ENCODE results near the gene FNDC10. TPM values are rescaled to one million over a fixed set of nuclear protein-coding genes. Genes with fewer than 3 reads are reported as not detected.

Gene FNDC10
- total RNA-seq, 1 donor from 2014 or later = 0.60 TPM

GRCh38 chr1:1626207-1627141 is 26.5 kb upstream of the FNDC10 start:
- H3K27ac Mint-ChIP-seq = no peak overlapping the region
- ATAC-seq (ENCODE audit: low read depth) (no peak), DNase-seq (no peak)
- no peaks in the 10 kb centered on the region for H3K36me3 Mint-ChIP-seq (ENCODE audit: low read depth)
- intact Hi-C loops (cut with micrococcal nuclease) = no loop called here
- peaks cover 3% of the 10 kb centered on the region for H3K4me1 Mint-ChIP-seq
- no peaks in the 10 kb centered on the region for H3K9me3 Mint-ChIP-seq
- POLR2A ChIA-PET = no interaction called here
- TF ChIP-seq, protein P1, sequence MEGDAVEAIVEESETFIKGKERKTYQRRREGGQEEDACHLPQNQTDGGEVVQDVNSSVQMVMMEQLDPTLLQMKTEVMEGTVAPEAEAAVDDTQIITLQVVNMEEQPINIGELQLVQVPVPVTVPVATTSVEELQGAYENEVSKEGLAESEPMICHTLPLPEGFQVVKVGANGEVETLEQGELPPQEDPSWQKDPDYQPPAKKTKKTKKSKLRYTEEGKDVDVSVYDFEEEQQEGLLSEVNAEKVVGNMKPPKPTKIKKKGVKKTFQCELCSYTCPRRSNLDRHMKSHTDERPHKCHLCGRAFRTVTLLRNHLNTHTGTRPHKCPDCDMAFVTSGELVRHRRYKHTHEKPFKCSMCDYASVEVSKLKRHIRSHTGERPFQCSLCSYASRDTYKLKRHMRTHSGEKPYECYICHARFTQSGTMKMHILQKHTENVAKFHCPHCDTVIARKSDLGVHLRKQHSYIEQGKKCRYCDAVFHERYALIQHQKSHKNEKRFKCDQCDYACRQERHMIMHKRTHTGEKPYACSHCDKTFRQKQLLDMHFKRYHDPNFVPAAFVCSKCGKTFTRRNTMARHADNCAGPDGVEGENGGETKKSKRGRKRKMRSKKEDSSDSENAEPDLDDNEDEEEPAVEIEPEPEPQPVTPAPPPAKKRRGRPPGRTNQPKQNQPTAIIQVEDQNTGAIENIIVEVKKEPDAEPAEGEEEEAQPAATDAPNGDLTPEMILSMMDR (IDR thresholded peaks at IDR 0.05) = no peak
- no peak overlapping the region for H3K4me3 Mint-ChIP-seq
- H3K27me3 Mint-ChIP-seq = peaks cover 3% of the 10 kb centered on the region
- CTCF ChIA-PET = no interaction called here

GRCh38 chr1:1625824-1626206 is 25.9 kb upstream of the FNDC10 start:
- ChIA-PET POLR2A (interaction anchor here (0.7 kb wide), 1 partner anchor 218 kb away, joined by 3 read pairs; no protein-coding TSS in a partner anchor), CTCF (no interaction called here)
- ATAC-seq (ENCODE audit: low read depth) = no peak
- intact Hi-C loops (cut with micrococcal nuclease) = no loop called here
- DNase-seq = no peak
- H3K9me3 Mint-ChIP-seq = no peaks in the 10 kb centered on the region
- peaks cover 2% of the 10 kb centered on the region for H3K4me1 Mint-ChIP-seq
- no peak overlapping the region for H3K27ac Mint-ChIP-seq
- no peak overlapping the region for H3K4me3 Mint-ChIP-seq
- H3K36me3 Mint-ChIP-seq (ENCODE audit: low read depth) = no peaks in the 10 kb centered on the region
- TF ChIP-seq, protein P1 (IDR thresholded peaks at IDR 0.05) = no peak
- H3K27me3 Mint-ChIP-seq = peaks cover 2% of the 10 kb centered on the region

- TF ChIP-seq, protein P1 (IDR thresholded peaks at IDR 0.05) = no peak
- H3K27ac Mint-ChIP-seq = no peak overlapping the region
- no peak overlapping the region for H3K4me3 Mint-ChIP-seq
- DNase-seq (no peak), ATAC-seq (ENCODE audit: low read depth) (no peak)
- ChIA-PET POLR2A (interaction anchor here (0.7 kb wide), 1 partner anchor 218 kb away, joined by 3 read pairs; no protein-coding TSS in a partner anchor), CTCF (no interaction called here)
- H3K4me1 Mint-ChIP-seq = peaks cover 2% of the 10 kb centered on the region
- intact Hi-C loops (cut with micrococcal nuclease) = no loop called here
- H3K27me3 Mint-ChIP-seq = peaks cover 2% of the 10 kb centered on the region
- no peaks in the 10 kb centered on the region for H3K36me3 Mint-ChIP-seq (ENCODE audit: low read depth)
- no peaks in the 10 kb centered on the region for H3K9me3 Mint-ChIP-seq
These were observed 25.5 kb upstream of the FNDC10 start for GRCh38 chr1:1625404-1625775.

GRCh38 chr1:1624443-1625403 is 24.8 kb upstream of the FNDC10 start:
- Mint-ChIP-seq H3K27me3 (no peaks in the 10 kb centered on the region), H3K9me3 (no peaks in the 10 kb centered on the region), H3K36me3 (ENCODE audit: low read depth) (no peaks in the 10 kb centered on the region), H3K27ac (no peak overlapping the region), H3K4me3 (no peak overlapping the region), H3K4me1 (no peaks in the 10 kb centered on the region)
- ChIA-PET CTCF (no interaction called here), POLR2A (no interaction called here)
- ATAC-seq (ENCODE audit: low read depth) (no peak), DNase-seq (no peak)
- TF ChIP-seq, protein P1 (IDR thresholded peaks at IDR 0.05) = no peak
- intact Hi-C loops (cut with micrococcal nuclease) = no loop called here
